Peyer's patch (tissue), 4 donors: Measurements from ENCODE around the gene PTMA.

ENCODE experiments used
- CTCF ChIP-seq, 6 experiments: fragments of 450-650 bp in 4 of 6; fragments of 200-600 bp in 2 of 6; sonication (generic) in 1 of 6; IDR thresholded peaks; one replicate each; pipeline ENCODE4 v1.5.1; 2017 to 2019; ENCODE audit warnings: antibody characterized with exemption in 6 of 6, mild to moderate bottlenecking in 3 of 6, moderate library complexity in 1 of 6
- POLR2A ChIP-seq, 2 donors: fragments of 450-650 bp; IDR thresholded peaks; one replicate each; pipeline ENCODE4 v1.5.1; 2017; ENCODE audit warnings: antibody characterized with exemption in 2 of 2, mild to moderate bottlenecking in 2 of 2, moderate library complexity in 2 of 2

- TF ChIP-seq CTCF (IDR thresholded peaks at IDR 0.05) (peak in 3 of 6 experiments; percentile 13 to 21 (median 20)), POLR2A (IDR thresholded peaks at IDR 0.05) (no peak)
Measured at GRCh38 chr2:231708773-231709635, 679 bp downstream of the PTMA start.
